ENCODE data around the gene LDB3.

- TF ChIP-seq CTCF (conservative IDR thresholded peaks at IDR 0.05; ENCODE audit: low read depth, low read length) (no peak), EZH2 (IDR thresholded peaks at IDR 0.05; ENCODE audit: low read length, unreplicated experiment) (no peak), EZH2phosphoT487 (IDR thresholded peaks at IDR 0.05; ENCODE audit: borderline replicate concordance, low read length) (no peak)
Observed at GRCh38 chr10:86773498-86773897, 105.2 kb downstream of the LDB3 start.
